Measurements from ENCODE around the gene PCSK5. TPM values are rescaled to one million over a fixed set of nuclear protein-coding genes. Genes with fewer than 3 reads are reported as not detected.

Gene PCSK5
- polyA plus RNA-seq, 1 donor from 2014 or later, result 1.7 TPM

GRCh38 chr9:75858497-75859092 is 31.9 kb upstream of the PCSK5 start:
- H3K4me2 ChIP-seq (ENCODE audit: low read length), result no peak overlapping the region
- TF ChIP-seq, protein P1, sequence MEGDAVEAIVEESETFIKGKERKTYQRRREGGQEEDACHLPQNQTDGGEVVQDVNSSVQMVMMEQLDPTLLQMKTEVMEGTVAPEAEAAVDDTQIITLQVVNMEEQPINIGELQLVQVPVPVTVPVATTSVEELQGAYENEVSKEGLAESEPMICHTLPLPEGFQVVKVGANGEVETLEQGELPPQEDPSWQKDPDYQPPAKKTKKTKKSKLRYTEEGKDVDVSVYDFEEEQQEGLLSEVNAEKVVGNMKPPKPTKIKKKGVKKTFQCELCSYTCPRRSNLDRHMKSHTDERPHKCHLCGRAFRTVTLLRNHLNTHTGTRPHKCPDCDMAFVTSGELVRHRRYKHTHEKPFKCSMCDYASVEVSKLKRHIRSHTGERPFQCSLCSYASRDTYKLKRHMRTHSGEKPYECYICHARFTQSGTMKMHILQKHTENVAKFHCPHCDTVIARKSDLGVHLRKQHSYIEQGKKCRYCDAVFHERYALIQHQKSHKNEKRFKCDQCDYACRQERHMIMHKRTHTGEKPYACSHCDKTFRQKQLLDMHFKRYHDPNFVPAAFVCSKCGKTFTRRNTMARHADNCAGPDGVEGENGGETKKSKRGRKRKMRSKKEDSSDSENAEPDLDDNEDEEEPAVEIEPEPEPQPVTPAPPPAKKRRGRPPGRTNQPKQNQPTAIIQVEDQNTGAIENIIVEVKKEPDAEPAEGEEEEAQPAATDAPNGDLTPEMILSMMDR (IDR thresholded peaks at IDR 0.05; ENCODE audit: poor library complexity, severe bottlenecking), result no peak
- TF ChIP-seq RAD21 (conservative IDR thresholded peaks at IDR 0.05) (no peak), MXI1 (conservative IDR thresholded peaks at IDR 0.05; ENCODE audit: poor library complexity, severe bottlenecking) (no peak), REST (IDR thresholded peaks at IDR 0.05; ENCODE audit: borderline replicate concordance) (no peak), EP300 (conservative IDR thresholded peaks at IDR 0.05; ENCODE audit: poor library complexity, severe bottlenecking) (no peak), EZH2 (IDR thresholded peaks at IDR 0.05; ENCODE audit: borderline replicate concordance, insufficient read depth, low read length, poor library complexity, severe bottlenecking) (no peak)

DNA sequence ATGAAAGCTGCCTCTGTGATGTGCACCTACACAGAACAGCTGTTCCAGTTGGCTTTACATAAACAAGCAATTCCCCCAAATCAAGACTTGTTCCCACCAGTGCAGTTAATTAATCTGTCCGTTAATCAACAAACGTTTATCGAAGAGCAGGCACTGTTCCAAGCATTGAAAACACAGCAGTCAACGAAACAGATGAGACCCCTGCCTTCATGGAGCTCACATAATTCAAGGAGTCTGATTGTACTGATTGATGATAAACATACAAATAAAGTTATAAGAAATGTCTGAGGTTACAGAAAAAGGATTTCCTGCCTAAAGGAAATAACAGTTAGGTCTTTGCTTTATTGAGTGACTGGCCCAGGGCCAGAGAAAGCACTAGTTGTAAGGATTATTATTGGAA is 26.2 kb upstream of the PCSK5 start:
- Histone ChIP-seq H3K9ac (ENCODE audit: low read length) (no peak overlapping the region), H3K27ac (ENCODE audit: low read length) (no peak overlapping the region), H3K9me2 (ENCODE audit: insufficient read depth, low read length) (no peaks in the 10 kb centered on the region), H4K20me1 (ENCODE audit: insufficient read depth) (no peaks in the 10 kb centered on the region), H3K79me2 (replicated peaks; ENCODE audit: insufficient read depth, low read length) (no peaks in the 10 kb centered on the region), H3K4me2 (ENCODE audit: low read length) (no peak overlapping the region), H2AFZ (ENCODE audit: low read depth, low read length) (no peak overlapping the region), H3K36me3 (ENCODE audit: insufficient read depth, low read length) (no peaks in the 10 kb centered on the region), H3K4me3 (ENCODE audit: low read length) (no peak overlapping the region), H3K9me3 (ENCODE audit: low read length) (no peaks in the 10 kb centered on the region), H3K27me3 (ENCODE audit: insufficient read depth, low read depth, low read length) (no peaks in the 10 kb centered on the region), H3F3A (ENCODE audit: insufficient read depth, low read length, poor library complexity, severe bottlenecking) (no peaks in the 10 kb centered on the region)
- TF ChIP-seq, protein P1 (IDR thresholded peaks at IDR 0.05; ENCODE audit: poor library complexity, severe bottlenecking), result no peak
- no peak for TF ChIP-seq RAD21 (conservative IDR thresholded peaks at IDR 0.05)
- no peak for TF ChIP-seq SMC3 (conservative IDR thresholded peaks at IDR 0.05; ENCODE audit: poor library complexity)
- no peak for TF ChIP-seq POLR2AphosphoS5 (IDR thresholded peaks at IDR 0.05)
- no peak for TF ChIP-seq EZH2 (IDR thresholded peaks at IDR 0.05; ENCODE audit: borderline replicate concordance, insufficient read depth, low read length, poor library complexity, severe bottlenecking)
- TF ChIP-seq TAF1 (IDR thresholded peaks at IDR 0.05; ENCODE audit: low read depth), result no peak
- TF ChIP-seq REST (IDR thresholded peaks at IDR 0.05; ENCODE audit: borderline replicate concordance), result no peak
- no peak for TF ChIP-seq MXI1 (conservative IDR thresholded peaks at IDR 0.05; ENCODE audit: poor library complexity, severe bottlenecking)
- TF ChIP-seq EP300 (conservative IDR thresholded peaks at IDR 0.05; ENCODE audit: poor library complexity, severe bottlenecking), result no peak

More at GRCh38 chr9:75858497-75859092, 31.9 kb upstream of the PCSK5 start:
- Histone ChIP-seq H3K79me2 (replicated peaks; ENCODE audit: insufficient read depth, low read length) (no peaks in the 10 kb centered on the region), H3K27ac (ENCODE audit: low read length) (no peak overlapping the region), H3K27me3 (ENCODE audit: insufficient read depth, low read depth, low read length) (no peaks in the 10 kb centered on the region), H3K36me3 (ENCODE audit: insufficient read depth, low read length) (no peaks in the 10 kb centered on the region), H3K4me3 (ENCODE audit: low read length) (no peak overlapping the region), H4K20me1 (ENCODE audit: insufficient read depth) (no peaks in the 10 kb centered on the region), H2AFZ (ENCODE audit: low read depth, low read length) (no peak overlapping the region), H3K9me2 (ENCODE audit: insufficient read depth, low read length) (no peaks in the 10 kb centered on the region), H3F3A (ENCODE audit: insufficient read depth, low read length, poor library complexity, severe bottlenecking) (no peaks in the 10 kb centered on the region), H3K9ac (ENCODE audit: low read length) (no peak overlapping the region), H3K9me3 (ENCODE audit: low read length) (no peaks in the 10 kb centered on the region)

All from neural cell (in vitro differentiated cells).